ENCODE measurements around the gene KCTD15.

DNA sequence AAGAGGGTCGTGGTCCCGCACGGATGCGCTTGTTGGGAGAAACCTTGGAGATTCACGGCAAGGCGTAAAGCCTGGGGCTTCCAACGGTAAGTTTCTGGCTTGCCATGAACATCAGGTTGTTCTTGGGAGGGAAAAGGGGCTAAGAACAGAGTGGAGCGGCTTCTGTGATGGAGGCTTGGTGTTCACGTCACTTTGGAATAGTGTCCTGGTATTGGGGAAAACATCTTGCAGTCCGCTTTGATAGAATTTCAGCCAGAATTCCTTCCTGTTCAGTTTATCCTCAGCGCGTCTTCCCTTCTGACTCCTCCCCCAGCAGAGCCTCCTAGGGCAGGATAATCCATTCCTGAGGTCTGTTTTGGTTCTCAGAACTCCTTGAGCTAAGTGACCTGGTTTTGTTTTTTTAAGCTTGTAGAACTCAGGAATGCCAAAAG, 2.0 kb downstream of the KCTD15 start:
- TF ChIP-seq, protein P1, sequence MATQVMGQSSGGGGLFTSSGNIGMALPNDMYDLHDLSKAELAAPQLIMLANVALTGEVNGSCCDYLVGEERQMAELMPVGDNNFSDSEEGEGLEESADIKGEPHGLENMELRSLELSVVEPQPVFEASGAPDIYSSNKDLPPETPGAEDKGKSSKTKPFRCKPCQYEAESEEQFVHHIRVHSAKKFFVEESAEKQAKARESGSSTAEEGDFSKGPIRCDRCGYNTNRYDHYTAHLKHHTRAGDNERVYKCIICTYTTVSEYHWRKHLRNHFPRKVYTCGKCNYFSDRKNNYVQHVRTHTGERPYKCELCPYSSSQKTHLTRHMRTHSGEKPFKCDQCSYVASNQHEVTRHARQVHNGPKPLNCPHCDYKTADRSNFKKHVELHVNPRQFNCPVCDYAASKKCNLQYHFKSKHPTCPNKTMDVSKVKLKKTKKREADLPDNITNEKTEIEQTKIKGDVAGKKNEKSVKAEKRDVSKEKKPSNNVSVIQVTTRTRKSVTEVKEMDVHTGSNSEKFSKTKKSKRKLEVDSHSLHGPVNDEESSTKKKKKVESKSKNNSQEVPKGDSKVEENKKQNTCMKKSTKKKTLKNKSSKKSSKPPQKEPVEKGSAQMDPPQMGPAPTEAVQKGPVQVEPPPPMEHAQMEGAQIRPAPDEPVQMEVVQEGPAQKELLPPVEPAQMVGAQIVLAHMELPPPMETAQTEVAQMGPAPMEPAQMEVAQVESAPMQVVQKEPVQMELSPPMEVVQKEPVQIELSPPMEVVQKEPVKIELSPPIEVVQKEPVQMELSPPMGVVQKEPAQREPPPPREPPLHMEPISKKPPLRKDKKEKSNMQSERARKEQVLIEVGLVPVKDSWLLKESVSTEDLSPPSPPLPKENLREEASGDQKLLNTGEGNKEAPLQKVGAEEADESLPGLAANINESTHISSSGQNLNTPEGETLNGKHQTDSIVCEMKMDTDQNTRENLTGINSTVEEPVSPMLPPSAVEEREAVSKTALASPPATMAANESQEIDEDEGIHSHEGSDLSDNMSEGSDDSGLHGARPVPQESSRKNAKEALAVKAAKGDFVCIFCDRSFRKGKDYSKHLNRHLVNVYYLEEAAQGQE (IDR thresholded peaks at IDR 0.05; ENCODE audit: low read depth), result no peak
- TF ChIP-seq TAF1 (IDR thresholded peaks at IDR 0.05; ENCODE audit: low read depth) (no peak), EP300 (IDR thresholded peaks at IDR 0.05; ENCODE audit: borderline replicate concordance) (no peak), RAD21 (IDR thresholded peaks at IDR 0.05; ENCODE audit: low read depth) (no peak), NFIC (IDR thresholded peaks at IDR 0.05) (no peak), TCF12 (IDR thresholded peaks at IDR 0.05; ENCODE audit: low read depth) (no peak), ZBTB7A (IDR thresholded peaks at IDR 0.05; ENCODE audit: low read depth) (no peak), YY1 (IDR thresholded peaks at IDR 0.05; ENCODE audit: low read depth) (no peak), CREB1 (IDR thresholded peaks at IDR 0.05; ENCODE audit: low read depth) (no peak), FOXM1 (IDR thresholded peaks at IDR 0.05; ENCODE audit: borderline replicate concordance, low read depth) (no peak), CEBPB (IDR thresholded peaks at IDR 0.05) (no peak), EGR1 (IDR thresholded peaks at IDR 0.05) (no peak)
- TF ChIP-seq, protein P2, sequence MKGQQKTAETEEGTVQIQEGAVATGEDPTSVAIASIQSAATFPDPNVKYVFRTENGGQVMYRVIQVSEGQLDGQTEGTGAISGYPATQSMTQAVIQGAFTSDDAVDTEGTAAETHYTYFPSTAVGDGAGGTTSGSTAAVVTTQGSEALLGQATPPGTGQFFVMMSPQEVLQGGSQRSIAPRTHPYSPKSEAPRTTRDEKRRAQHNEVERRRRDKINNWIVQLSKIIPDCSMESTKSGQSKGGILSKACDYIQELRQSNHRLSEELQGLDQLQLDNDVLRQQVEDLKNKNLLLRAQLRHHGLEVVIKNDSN (IDR thresholded peaks at IDR 0.05), result no peak
